GM12864 (cell line): ENCODE results near the gene ZNF599.

ENCODE experiments used
- DNase-seq: peaks from one replicate; pipeline ENCODE4 v3.0.0-alpha.2; 2011; ENCODE audit warnings: low read depth
- H3K4me3 ChIP-seq: 2 replicates; pipeline ENCODE4 v1.5.1; 2011; ENCODE audit warnings: mild to moderate bottlenecking, low read depth, low read length, control low read depth
- TF ChIP-seq, protein P1 (sequence below): IDR thresholded peaks from 2 replicates; pipeline ENCODE4 v1.5.1; 2011; ENCODE audit warnings: low read depth, mild to moderate bottlenecking, moderate library complexity, low read length, control low read depth, inconsistent platforms; ENCODE audit errors: missing control alignments

ZNF599 gene

DNA sequence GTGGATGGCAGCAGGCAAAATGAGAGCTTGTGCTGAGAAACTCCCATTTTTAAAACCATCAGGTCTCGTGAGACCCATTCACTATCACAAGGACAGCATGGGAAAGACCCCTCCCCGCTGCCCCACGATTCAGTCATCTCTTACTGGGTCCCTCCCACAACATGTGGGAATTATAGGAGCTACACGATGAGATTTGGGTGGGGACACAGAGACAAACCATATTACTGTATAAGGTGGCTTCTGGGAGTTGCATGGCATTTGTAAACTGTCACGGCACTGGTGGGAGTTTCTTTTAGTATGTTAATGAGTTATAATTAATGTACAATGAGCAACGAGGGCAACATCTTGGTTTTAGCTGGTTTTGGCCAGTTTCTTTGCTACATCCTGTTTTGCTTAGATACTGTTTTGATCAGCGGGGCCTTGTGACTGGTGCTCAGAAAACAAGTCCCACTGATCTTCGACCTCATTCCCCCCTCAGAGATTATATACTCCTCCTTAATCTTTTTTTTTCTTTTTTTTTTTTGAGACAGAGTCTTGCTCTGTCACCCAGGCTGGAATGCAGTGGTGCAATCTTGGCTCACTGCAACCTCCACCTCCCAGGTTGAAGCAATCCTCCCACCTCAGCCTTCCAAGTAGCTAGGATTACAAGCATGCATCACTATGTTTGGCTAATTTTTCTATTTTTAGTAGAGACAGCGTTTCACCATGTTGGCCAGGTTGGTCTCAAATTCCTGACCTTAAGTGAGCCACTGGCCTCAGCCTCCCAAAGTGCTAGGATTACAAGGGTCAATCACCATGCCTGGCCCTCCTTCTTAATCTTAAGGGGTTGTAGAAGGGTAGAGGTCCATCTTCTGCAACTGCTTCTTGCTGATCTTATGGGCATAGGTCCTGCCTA is 21.3 kb upstream of the ZNF599 start:
- H3K4me3 ChIP-seq: no peak overlapping the region
- TF ChIP-seq, protein P1, sequence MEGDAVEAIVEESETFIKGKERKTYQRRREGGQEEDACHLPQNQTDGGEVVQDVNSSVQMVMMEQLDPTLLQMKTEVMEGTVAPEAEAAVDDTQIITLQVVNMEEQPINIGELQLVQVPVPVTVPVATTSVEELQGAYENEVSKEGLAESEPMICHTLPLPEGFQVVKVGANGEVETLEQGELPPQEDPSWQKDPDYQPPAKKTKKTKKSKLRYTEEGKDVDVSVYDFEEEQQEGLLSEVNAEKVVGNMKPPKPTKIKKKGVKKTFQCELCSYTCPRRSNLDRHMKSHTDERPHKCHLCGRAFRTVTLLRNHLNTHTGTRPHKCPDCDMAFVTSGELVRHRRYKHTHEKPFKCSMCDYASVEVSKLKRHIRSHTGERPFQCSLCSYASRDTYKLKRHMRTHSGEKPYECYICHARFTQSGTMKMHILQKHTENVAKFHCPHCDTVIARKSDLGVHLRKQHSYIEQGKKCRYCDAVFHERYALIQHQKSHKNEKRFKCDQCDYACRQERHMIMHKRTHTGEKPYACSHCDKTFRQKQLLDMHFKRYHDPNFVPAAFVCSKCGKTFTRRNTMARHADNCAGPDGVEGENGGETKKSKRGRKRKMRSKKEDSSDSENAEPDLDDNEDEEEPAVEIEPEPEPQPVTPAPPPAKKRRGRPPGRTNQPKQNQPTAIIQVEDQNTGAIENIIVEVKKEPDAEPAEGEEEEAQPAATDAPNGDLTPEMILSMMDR: no peak
- DNase-seq: no peak

DNA sequence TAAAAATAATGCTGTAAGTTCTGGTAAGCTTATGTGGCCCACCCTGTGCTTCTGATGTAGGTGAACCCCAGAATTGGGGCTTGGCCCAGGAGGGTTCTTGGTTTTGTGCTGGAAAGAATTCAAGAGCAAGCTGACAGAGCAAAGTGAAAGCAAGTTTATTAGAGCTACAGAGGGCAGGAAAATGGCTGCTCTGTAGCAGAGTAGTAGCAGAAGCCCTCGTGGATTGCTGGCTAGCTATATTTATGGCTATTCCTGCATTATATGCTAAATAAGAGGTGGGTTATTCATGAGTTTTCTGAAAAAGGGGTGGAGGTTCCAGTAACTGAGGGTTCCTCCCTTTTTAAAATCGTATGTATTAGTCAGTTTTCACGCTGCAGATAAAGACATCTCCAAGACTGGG is 20.6 kb upstream of the ZNF599 start:
- TF ChIP-seq, protein P1: no peak
- H3K4me3 ChIP-seq: no peak overlapping the region
- no peak for DNase-seq

DNA sequence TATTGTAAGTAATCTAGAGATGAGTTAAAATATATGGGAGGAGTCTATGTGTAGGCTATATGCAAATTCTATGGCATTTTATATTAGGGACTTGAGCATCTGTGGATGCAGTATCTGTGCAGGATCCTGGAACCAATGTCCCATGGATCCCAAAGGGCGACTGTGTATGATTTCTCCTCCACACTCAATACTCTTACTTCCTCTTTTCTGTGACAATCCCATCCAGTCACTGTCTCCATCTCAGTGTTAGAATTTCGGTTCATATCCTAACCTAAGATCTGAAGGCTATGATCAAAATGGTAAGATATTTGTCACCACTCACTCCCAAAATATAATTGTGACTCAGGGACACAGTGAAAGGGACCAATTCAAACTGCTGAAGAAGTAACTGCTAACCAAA is 15.1 kb upstream of the ZNF599 start:
- H3K4me3 ChIP-seq: no peak overlapping the region
- TF ChIP-seq, protein P1: no peak
- no peak for DNase-seq

DNA sequence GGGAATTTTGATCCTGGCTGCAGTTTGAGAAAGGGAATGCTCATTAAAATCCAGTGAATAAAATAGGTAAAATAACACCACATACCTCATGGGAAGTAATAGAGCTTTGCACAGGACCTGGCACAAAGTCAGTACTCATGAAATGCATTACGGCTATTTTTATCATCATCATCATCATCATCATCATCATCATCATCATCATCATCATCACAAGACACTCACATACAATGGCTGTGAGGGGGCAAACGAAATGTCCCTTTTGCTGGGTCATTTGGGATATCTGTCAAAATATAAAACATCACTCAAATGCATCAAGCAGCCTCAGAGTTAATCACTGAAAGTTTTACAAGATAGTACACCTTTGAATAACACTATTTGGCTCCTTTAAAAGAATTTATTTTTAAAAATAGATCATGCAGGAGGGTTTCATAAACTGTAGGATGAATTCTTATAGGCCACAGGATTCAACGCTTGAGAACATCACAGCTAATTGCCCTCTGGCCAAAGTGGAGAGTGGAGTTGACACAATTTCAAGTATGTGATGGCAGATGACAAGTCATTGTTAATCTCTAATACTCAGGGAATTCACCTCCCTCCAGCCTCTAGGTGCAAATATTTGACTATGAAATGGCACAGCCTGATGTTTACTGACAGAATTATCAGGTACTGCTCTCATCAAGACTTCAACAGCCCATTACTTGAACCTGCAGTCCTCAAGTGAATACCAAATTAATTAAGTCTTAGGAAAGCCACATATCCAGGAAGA is 14.2 kb upstream of the ZNF599 start:
- DNase-seq: no peak
- no peak overlapping the region for H3K4me3 ChIP-seq
- TF ChIP-seq, protein P1: no peak

DNA sequence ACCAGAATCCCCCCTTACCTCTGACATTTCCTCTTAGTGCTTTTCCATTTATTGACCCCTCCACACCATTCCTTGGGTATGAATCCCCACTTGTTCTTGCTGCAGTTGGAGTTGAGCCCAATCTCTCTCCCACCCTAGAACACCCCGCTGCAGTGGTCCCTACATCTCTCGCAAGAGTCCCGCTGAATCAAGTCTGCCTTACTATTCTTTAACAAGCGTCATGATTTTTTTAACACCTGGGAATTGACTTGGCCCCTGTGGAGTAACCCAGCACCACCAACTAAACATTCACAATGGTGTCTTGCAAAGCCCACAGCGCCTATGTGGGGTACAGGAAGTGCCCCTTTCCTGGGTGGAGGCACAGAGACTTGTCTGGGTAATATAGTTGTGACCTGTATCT is 13.2 kb upstream of the ZNF599 start:
- TF ChIP-seq, protein P1: no peak
- H3K4me3 ChIP-seq: no peak overlapping the region
- DNase-seq: no peak

DNA sequence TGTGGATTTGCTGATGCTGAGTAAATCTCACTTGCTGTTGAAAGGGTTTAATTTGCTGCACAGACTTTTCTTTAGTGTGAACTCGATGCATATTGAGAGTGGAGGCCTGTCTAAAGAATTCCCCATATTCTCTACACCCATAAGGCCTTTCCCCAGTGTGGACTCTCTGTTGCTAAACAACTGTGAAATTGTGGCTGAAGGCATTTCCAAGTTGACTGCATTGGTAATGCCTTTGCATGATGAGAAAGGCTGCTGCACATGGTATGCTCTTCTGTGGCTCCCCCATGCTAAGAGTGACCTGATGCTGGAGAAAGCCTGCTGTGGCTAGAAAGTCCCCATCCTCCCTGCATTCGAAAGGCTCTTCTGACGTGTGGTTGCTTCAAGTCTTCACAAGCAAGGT is 6.6 kb upstream of the ZNF599 start:
- no peak overlapping the region for H3K4me3 ChIP-seq
- no peak for DNase-seq

More for the DNA sequence above, 6.6 kb upstream of the ZNF599 start:
- TF ChIP-seq, protein P1: no peak
